ENCODE measurements around the gene CLMN.

CLMN gene

GRCh38 chr14:95317817-95318343, 1.8 kb downstream of the CLMN start:
- DNase-seq (ENCODE audit: low read depth in 2 of 2), result no peak
- no peak for TF ChIP-seq CTCF (IDR thresholded peaks at IDR 0.05; ENCODE audit: low read depth, low read length)
- H3K4me3 ChIP-seq (replicated peaks in 1 of 2; ENCODE audit: low read depth in 2 of 2, low read length in 2 of 2), result no peak overlapping the region

- DNase-seq (ENCODE audit: low read depth in 2 of 2), result no peak
- no peak for TF ChIP-seq CTCF (IDR thresholded peaks at IDR 0.05; ENCODE audit: low read depth, low read length)
- H3K4me3 ChIP-seq (replicated peaks in 1 of 2; ENCODE audit: low read depth in 2 of 2, low read length in 2 of 2), result no peak overlapping the region
Observed at GRCh38 chr14:95316821-95317220, 2.9 kb downstream of the CLMN start.

- no peak for TF ChIP-seq CTCF (IDR thresholded peaks at IDR 0.05; ENCODE audit: low read depth, low read length)
- DNase-seq (ENCODE audit: low read depth in 2 of 2), result no peak
- no peak overlapping the region for H3K4me3 ChIP-seq (replicated peaks in 1 of 2; ENCODE audit: low read depth in 2 of 2, low read length in 2 of 2)
Observed at GRCh38 chr14:95315579-95315978, 4.1 kb downstream of the CLMN start.

- H3K4me3 ChIP-seq (replicated peaks in 1 of 2; ENCODE audit: low read depth in 2 of 2, low read length in 2 of 2), result no peak overlapping the region
- DNase-seq (ENCODE audit: low read depth in 2 of 2), result no peak
- TF ChIP-seq CTCF (IDR thresholded peaks at IDR 0.05; ENCODE audit: low read depth, low read length), result no peak
Observed at GRCh38 chr14:95315156-95315555, 4.6 kb downstream of the CLMN start.

GRCh38 chr14:95314609-95315008, 5.1 kb downstream of the CLMN start:
- no peak overlapping the region for H3K4me3 ChIP-seq (replicated peaks in 1 of 2; ENCODE audit: low read depth in 2 of 2, low read length in 2 of 2)
- peak; percentile 33 to 52 for DNase-seq (ENCODE audit: low read depth in 2 of 2)
- TF ChIP-seq CTCF (IDR thresholded peaks at IDR 0.05; ENCODE audit: low read depth, low read length), result no peak

- DNase-seq (ENCODE audit: low read depth in 2 of 2), result peak; percentile 82 to 91
- no peak overlapping the region for H3K4me3 ChIP-seq (replicated peaks in 1 of 2; ENCODE audit: low read depth in 2 of 2, low read length in 2 of 2)
- TF ChIP-seq CTCF (IDR thresholded peaks at IDR 0.05; ENCODE audit: low read depth, low read length), result no peak
Observed at GRCh38 chr14:95313707-95314106, 6.0 kb downstream of the CLMN start.

- no peak for TF ChIP-seq CTCF (IDR thresholded peaks at IDR 0.05; ENCODE audit: low read depth, low read length)
- no peak for DNase-seq (ENCODE audit: low read depth in 2 of 2)
- no peak overlapping the region for H3K4me3 ChIP-seq (replicated peaks in 1 of 2; ENCODE audit: low read depth in 2 of 2, low read length in 2 of 2)
Observed at GRCh38 chr14:95313190-95313589, 6.5 kb downstream of the CLMN start.

Data from cardiac fibroblast (primary cell).